Activated T-helper 1 cell treated with anti-CD3 and anti-CD28 coated beads, Interleukin-12 subunit alpha, Interleukin-12 subunit beta, Interleukin-2, Interleukin-4 antibody, amounts not matched to agents 30 ng/mL and 10 ng/mL and 1 ng/mL, durations not matched to agents 14 hours and 24 hours and 36 hours (primary cell): ENCODE data around the gene POLRMT. TPM values are rescaled to one million over a fixed set of nuclear protein-coding genes. Genes with fewer than 3 reads are reported as not detected.
A peak's percentile ranks its signal among the peaks of the same experiment; 100 is the strongest.

Experiments used
- DNase-seq: peaks from one replicate; pipeline ENCODE4 v3.0.0; 2021; ENCODE audit warnings: low spot score
- H3K27ac Mint-ChIP-seq: one replicate; pipeline ENCODE4 v1.8.0; 2021; ENCODE audit warnings: mild to moderate bottlenecking, mixed read lengths
- H3K27me3 Mint-ChIP-seq: one replicate; pipeline ENCODE4 v1.8.0; 2022; ENCODE audit warnings: mild to moderate bottlenecking, moderate library complexity, mixed read lengths; ENCODE audit not compliant: insufficient read depth
- H3K36me3 Mint-ChIP-seq: one replicate; pipeline ENCODE4 v1.8.0; 2021; ENCODE audit warnings: low read depth, mixed read lengths
- H3K4me1 Mint-ChIP-seq: one replicate; pipeline ENCODE4 v1.8.0; 2021; ENCODE audit warnings: low read depth, mixed read lengths
- H3K4me3 Mint-ChIP-seq: one replicate; pipeline ENCODE4 v1.8.0; 2021; ENCODE audit warnings: mild to moderate bottlenecking, moderate library complexity, mixed read lengths
- H3K9me3 Mint-ChIP-seq: one replicate; pipeline ENCODE4 v1.8.0; 2021; ENCODE audit warnings: mixed read lengths
- intact Hi-C: fragments of 100-400 bp; cut with micrococcal nuclease; formaldehyde crosslinking; loops from one replicate; pipeline ENCODE4 v1.15.1; 2024
- total RNA-seq: library from RNA; stranded (reverse); gene quantifications from 2 replicates; pipeline ENCODE4 v1.2.3, GENCODE V29; 2022

The POLRMT gene
- total RNA-seq, 1 donor from 2014 or later: 104 TPM

GRCh38 chr19:575527-576506, 57.5 kb downstream of the POLRMT start:
- intact Hi-C loops: no loop called here

GRCh38 chr19:574658-575526, 58.4 kb downstream of the POLRMT start:
- H3K27ac Mint-ChIP-seq: peak overlapping the region; percentile 55
- no peak for DNase-seq

More at GRCh38 chr19:575527-576506, 57.5 kb downstream of the POLRMT start:
- no peak for DNase-seq
- peaks cover 4% of the 10 kb centered on the region for H3K36me3 Mint-ChIP-seq
- H3K4me1 Mint-ChIP-seq: peaks cover 24% of the 10 kb centered on the region
- H3K27me3 Mint-ChIP-seq: peaks cover 4% of the 10 kb centered on the region
- no peak overlapping the region for H3K27ac Mint-ChIP-seq
- H3K9me3 Mint-ChIP-seq: no peaks in the 10 kb centered on the region
- H3K4me3 Mint-ChIP-seq: no peak overlapping the region

GRCh38 chr19:573519-573825, 59.9 kb downstream of the POLRMT start:
- H3K27me3 Mint-ChIP-seq: peaks cover 6% of the 10 kb centered on the region
- H3K9me3 Mint-ChIP-seq: no peaks in the 10 kb centered on the region
- H3K4me1 Mint-ChIP-seq: peaks cover 25% of the 10 kb centered on the region
- H3K27ac Mint-ChIP-seq: peak overlapping the region; percentile 43
- intact Hi-C loops: loop anchor here (2.0 kb wide), 1 partner anchor 223 kb away; the partner anchor contains the start of gene PTBP1
- H3K36me3 Mint-ChIP-seq: peaks cover 4% of the 10 kb centered on the region
- peak overlapping the region; percentile 88 for H3K4me3 Mint-ChIP-seq
- no peak for DNase-seq

More at GRCh38 chr19:574658-575526, 58.4 kb downstream of the POLRMT start:
- Mint-ChIP-seq H3K27me3 (peaks cover 4% of the 10 kb centered on the region), H3K9me3 (no peaks in the 10 kb centered on the region), H3K4me1 (peaks cover 25% of the 10 kb centered on the region), H3K4me3 (peak overlapping the region; percentile 51), H3K36me3 (peaks cover 4% of the 10 kb centered on the region)
- intact Hi-C loops: no loop called here

- H3K9me3 Mint-ChIP-seq: no peaks in the 10 kb centered on the region
- H3K4me3 Mint-ChIP-seq: peak overlapping the region; percentile 88
- intact Hi-C loops: loop anchor here (1.0 to 2.0 kb wide), 7 partner anchors 38 to 224 kb away; partner anchors contain the start of genes CDC34, POLRMT, PTBP1 and TPGS1
- H3K27me3 Mint-ChIP-seq: peaks cover 6% of the 10 kb centered on the region
- DNase-seq: peak; percentile 22
- peaks cover 4% of the 10 kb centered on the region for H3K36me3 Mint-ChIP-seq
- peak overlapping the region; percentile 72 for H3K27ac Mint-ChIP-seq
- peaks cover 25% of the 10 kb centered on the region for H3K4me1 Mint-ChIP-seq
Observed at GRCh38 chr19:572743-573518, 60.4 kb downstream of the POLRMT start.

- peaks cover 4% of the 10 kb centered on the region for H3K36me3 Mint-ChIP-seq
- peak within 1 kb of the TSS; percentile 99 for H3K27ac Mint-ChIP-seq
- H3K9me3 Mint-ChIP-seq: no peaks in the 10 kb centered on the region
- H3K4me3 Mint-ChIP-seq: peak within 1 kb of the TSS; percentile 88
- H3K27me3 Mint-ChIP-seq: peaks cover 6% of the 10 kb centered on the region
- peaks cover 25% of the 10 kb centered on the region for H3K4me1 Mint-ChIP-seq
- DNase-seq: peak; percentile 99
- intact Hi-C loops: loop anchor here (1.0 to 2.0 kb wide), 7 partner anchors 39 to 225 kb away; partner anchors contain the start of genes CDC34, POLRMT, PTBP1 and TPGS1
Observed at GRCh38 chr19:572140-572742, 61.1 kb downstream of the POLRMT start, which contains the start of gene BSG. BSG (plus strand) TSS chr19:572596; CDS start chr19:572635, 39 bp downstream.

- no peaks in the 10 kb centered on the region for H3K9me3 Mint-ChIP-seq
- peak overlapping the region; percentile 99 for H3K27ac Mint-ChIP-seq
- H3K4me1 Mint-ChIP-seq: peaks cover 25% of the 10 kb centered on the region
- DNase-seq: no peak
- H3K27me3 Mint-ChIP-seq: peaks cover 6% of the 10 kb centered on the region
- intact Hi-C loops: no loop called here
- H3K4me3 Mint-ChIP-seq: peak overlapping the region; percentile 88
- H3K36me3 Mint-ChIP-seq: peaks cover 4% of the 10 kb centered on the region
Observed at GRCh38 chr19:571566-571974, 61.8 kb downstream of the POLRMT start.

GRCh38 chr19:570937-571565, 62.3 kb downstream of the POLRMT start:
- intact Hi-C loops: no loop called here

GRCh38 chr19:570251-570686, 63.1 kb downstream of the POLRMT start:
- Mint-ChIP-seq H3K27me3 (peaks cover 6% of the 10 kb centered on the region), H3K27ac (peak overlapping the region; percentile 87), H3K4me1 (peaks cover 25% of the 10 kb centered on the region), H3K36me3 (peaks cover 4% of the 10 kb centered on the region), H3K4me3 (peak overlapping the region; percentile 62), H3K9me3 (no peaks in the 10 kb centered on the region)
- intact Hi-C loops: no loop called here
- no peak for DNase-seq

More at GRCh38 chr19:570937-571565, 62.3 kb downstream of the POLRMT start:
- H3K27me3 Mint-ChIP-seq: peaks cover 6% of the 10 kb centered on the region
- peak overlapping the region; percentile 99 for H3K27ac Mint-ChIP-seq
- peaks cover 25% of the 10 kb centered on the region for H3K4me1 Mint-ChIP-seq
- H3K36me3 Mint-ChIP-seq: peaks cover 4% of the 10 kb centered on the region
- peak; percentile 32 for DNase-seq
- H3K4me3 Mint-ChIP-seq: peak overlapping the region; percentile 88
- no peaks in the 10 kb centered on the region for H3K9me3 Mint-ChIP-seq

GRCh38 chr19:567296-567900, 65.9 kb downstream of the POLRMT start:
- H3K4me1 Mint-ChIP-seq: peaks cover 14% of the 10 kb centered on the region
- no peaks in the 10 kb centered on the region for H3K36me3 Mint-ChIP-seq
- peaks cover 6% of the 10 kb centered on the region for H3K27me3 Mint-ChIP-seq
- H3K9me3 Mint-ChIP-seq: no peaks in the 10 kb centered on the region
- no peak for DNase-seq
- intact Hi-C loops: no loop called here
- peak overlapping the region; percentile 13 for H3K27ac Mint-ChIP-seq
- no peak overlapping the region for H3K4me3 Mint-ChIP-seq
